IMR-90 (cell line): Measurements from ENCODE around the gene APCDD1. TPM values are rescaled to one million over a fixed set of nuclear protein-coding genes. Genes with fewer than 3 reads are reported as not detected.

ENCODE experiments used
- ATAC-seq: fragments of 200-7000 bp; cut with Tn5 transposase; 2 replicates; pipeline ENCODE4 v1.9.1; 2020; ENCODE audit warnings: low read depth, mild to moderate bottlenecking, moderate library complexity
- BruUV-seq: library from RNA; stranded (reverse); fragments of 400-500 nt; replicated peaks from 2 replicates; lab custom pipeline; 2021; lab: Mats Ljungman, UMichigan
- CTCF ChIA-PET: fragments of 300-600 bp; formaldehyde crosslinking; extraction: SDS; loops from one replicate; lab custom pipeline; 2021; ENCODE audit warnings: antibody characterized with exemption; lab: Yijun Ruan, JAX
- POLR2A ChIA-PET: fragments of 300-600 bp; sonication (Branson Sonifier 250); formaldehyde crosslinking; loops from one replicate; lab custom pipeline; 2022; ENCODE audit warnings: antibody characterized with exemption; ENCODE audit not compliant: unreplicated experiment; lab: Charles Lee
- DNase-seq: peaks from one replicate; pipeline ENCODE4 v3.0.0; 2013
- H2AFZ ChIP-seq: replicated peaks from 2 replicates; pipeline ENCODE3; 2013; ENCODE audit warnings: low read length, mild to moderate bottlenecking; ENCODE audit not compliant: poor library complexity
- H2AK5ac ChIP-seq: 2 replicates; pipeline ENCODE4 v1.6.1; 2013; ENCODE audit warnings: low read depth, low read length, inconsistent platforms
- H2AK9ac ChIP-seq: replicated peaks from 2 replicates; pipeline ENCODE3; 2013; ENCODE audit warnings: mild to moderate bottlenecking, low read depth, low read length, moderate library complexity; ENCODE audit not compliant: poor library complexity
- H2BK120ac ChIP-seq: 2 replicates; pipeline ENCODE4 v1.6.1; 2013; ENCODE audit warnings: low read depth, low read length, inconsistent platforms
- H2BK15ac ChIP-seq: 3 replicates; pipeline ENCODE4 v1.6.1; 2013; ENCODE audit warnings: low read depth, low read length, inconsistent platforms
- H2BK20ac ChIP-seq: 2 replicates; pipeline ENCODE4 v1.6.1; 2013; ENCODE audit warnings: low read depth, mild to moderate bottlenecking, inconsistent platforms, low read length, moderate library complexity
- H2BK5ac ChIP-seq: 2 replicates; pipeline ENCODE4 v1.6.1; 2013; ENCODE audit warnings: mild to moderate bottlenecking, low read depth, low read length, inconsistent platforms; ENCODE audit not compliant: poor library complexity, severe bottlenecking
- H3K14ac ChIP-seq: replicated peaks from 2 replicates; pipeline ENCODE4 v1.6.1; 2013; ENCODE audit warnings: low read depth, low read length, inconsistent platforms
- H3K18ac ChIP-seq: 2 replicates; pipeline ENCODE4 v1.6.1; 2013; ENCODE audit warnings: low read depth, low read length, control low read depth
- H3K23ac ChIP-seq: 2 replicates; pipeline ENCODE4 v1.6.1; 2013; ENCODE audit warnings: low read depth, low read length, inconsistent platforms
- H3K27ac ChIP-seq: 2 replicates; pipeline ENCODE4 v1.5.1; 2013; ENCODE audit warnings: mild to moderate bottlenecking, control low read depth, low read length; ENCODE audit not compliant: insufficient read depth
- H3K27me3 ChIP-seq: 2 replicates; pipeline ENCODE4 v1.6.1; 2013; ENCODE audit warnings: low read length; ENCODE audit not compliant: control insufficient read depth, insufficient read depth
- H3K36me3 ChIP-seq: 2 replicates; pipeline ENCODE4 v1.6.1; 2013; ENCODE audit warnings: low read length, mixed read lengths; ENCODE audit not compliant: control insufficient read depth, insufficient read depth
- H3K4ac ChIP-seq: 2 replicates; pipeline ENCODE4 v1.6.1; 2013; ENCODE audit warnings: low read depth, low read length, inconsistent platforms
- H3K4me1 ChIP-seq: 2 replicates; pipeline ENCODE4 v1.6.1; 2013; ENCODE audit warnings: low read length, mixed read lengths; ENCODE audit not compliant: control insufficient read depth, insufficient read depth
- H3K4me2 ChIP-seq: 2 replicates; pipeline ENCODE4 v1.6.1; 2013; ENCODE audit warnings: low read depth, mild to moderate bottlenecking, control low read depth, low read length, moderate library complexity
- H3K4me3 ChIP-seq: 2 replicates; pipeline ENCODE4 v1.5.1; 2013; ENCODE audit warnings: low read depth, mild to moderate bottlenecking, control low read depth, low read length, moderate library complexity; ENCODE audit not compliant: insufficient read depth
- H3K56ac ChIP-seq: 2 replicates; pipeline ENCODE4 v1.6.1; 2013; ENCODE audit warnings: low read length, inconsistent platforms; ENCODE audit not compliant: insufficient read depth; ENCODE audit errors: extremely low read depth
- H3K79me1 ChIP-seq, 2 experiments: 2 replicates each; pipeline ENCODE4 v1.6.1; 2013; ENCODE audit warnings: low read length in 2 of 2, inconsistent platforms in 1 of 2, low read depth in 1 of 2
- H3K9ac ChIP-seq: 2 replicates; pipeline ENCODE4 v1.6.1; 2013; ENCODE audit warnings: low read depth, low read length, control low read depth
- H3K9me1 ChIP-seq: 2 replicates; pipeline ENCODE4 v1.6.1; 2013; ENCODE audit warnings: low read length, inconsistent platforms; ENCODE audit not compliant: insufficient read depth
- H3K9me3 ChIP-seq: 2 replicates; pipeline ENCODE4 v1.6.1; 2013; ENCODE audit warnings: low read length; ENCODE audit not compliant: control insufficient read depth, insufficient read depth
- H4K20me1 ChIP-seq: 2 replicates; pipeline ENCODE4 v1.6.1; 2013; ENCODE audit warnings: low read length, inconsistent platforms; ENCODE audit not compliant: insufficient read depth
- H4K5ac ChIP-seq: 2 replicates; pipeline ENCODE4 v1.6.1; 2013; ENCODE audit warnings: mild to moderate bottlenecking, low read depth, low read length, control low read depth
- H4K8ac ChIP-seq, 2 experiments: 2 replicates each; pipeline ENCODE4 v1.6.1; 2013; ENCODE audit warnings: low read depth in 2 of 2, low read length in 2 of 2, control low read depth in 1 of 2, inconsistent platforms in 1 of 2
- H4K91ac ChIP-seq: 2 replicates; pipeline ENCODE4 v1.6.1; 2013; ENCODE audit warnings: low read depth, low read length, inconsistent platforms; ENCODE audit not compliant: insufficient read depth
- NFE2L2 ChIP-seq: fragments of 150-350 bp; IDR thresholded peaks from 2 replicates; pipeline ENCODE4 v1.6.1; 2016; ENCODE audit warnings: low read depth, mild to moderate bottlenecking, low read length
- POLR2A ChIP-seq: IDR thresholded peaks from 2 replicates; pipeline ENCODE4 v1.6.1; 2012; ENCODE audit warnings: mild to moderate bottlenecking, low read depth, low read length
- RAD21 ChIP-seq: IDR thresholded peaks from 2 replicates; pipeline ENCODE4 v1.6.1; 2012; ENCODE audit warnings: low read length, improper control_type of control experiment
- RCOR1 ChIP-seq: IDR thresholded peaks from 2 replicates; pipeline ENCODE4 v1.6.1; 2012; ENCODE audit warnings: mild to moderate bottlenecking, low read length, improper control_type of control experiment; ENCODE audit not compliant: insufficient replicate concordance
- RFX5 ChIP-seq: IDR thresholded peaks from 2 replicates; pipeline ENCODE4 v1.8.0; 2012; ENCODE audit warnings: low read depth, mild to moderate bottlenecking, low read length, moderate library complexity
- SMC3 ChIP-seq: fragments of 150-350 bp; IDR thresholded peaks from 2 replicates; pipeline ENCODE4 v1.6.1; 2016; ENCODE audit warnings: low read depth, mild to moderate bottlenecking, antibody characterized with exemption, low read length, moderate library complexity
- WGBS, 2 experiments: methylation state at CpG; one replicate each; pipeline versions ENCODE4 v1.1.5 to v1.1.7; 2013; ENCODE audit warnings: missing lambda C conversion rate in 2 of 2; ENCODE audit not compliant: insufficient read length in 1 of 2; ENCODE audit errors: extremely low coverage in 2 of 2; 5-methylcytosine and 5-hydroxymethylcytosine counted together
- dilution Hi-C: fragments of 300-500 bp; cut with HindIII; formaldehyde crosslinking; loops from one replicate; pipeline ENCODE4 v1.14.3; 2018; ENCODE audit warnings: low sequenced_read_pairs; ENCODE audit not compliant: unreplicated experiment
- in situ Hi-C: fragments of 300-500 bp; cut with MboI; formaldehyde crosslinking; loops from 3 replicates; pipeline ENCODE4 v1.14.3; 2019; ENCODE audit warnings: low sequenced_read_pairs, inconsistent platforms, mixed read lengths
- intact Hi-C: fragments of 100-400 bp; cut with micrococcal nuclease; formaldehyde crosslinking; loops from 2 replicates; pipeline ENCODE4 v1.10.0; 2022
- polyA plus RNA-seq, 3 experiments: library from polyadenylated mRNA; depleted of rRNA; stranded (reverse); fragments of >200 nt; gene quantifications; 2 replicates each; pipeline ENCODE4 v1.2.3, GENCODE V29; 2012; ENCODE audit warnings: low replicate concordance in 1 of 3
- total RNA-seq: library from RNA; depleted of rRNA; stranded (reverse); fragments of >200 nt; gene quantifications from 2 replicates; pipeline ENCODE4 v1.2.3, GENCODE V29; 2012

APCDD1 gene
- total and polyA plus RNA-seq, 2 of the 4 experiments (the other 2 are of a cell fraction), result 1.1 to 2.2 TPM

GRCh38 chr18:10405816-10406663 lies 48.4 kb upstream of the APCDD1 start:
- Histone ChIP-seq H4K91ac (no peak overlapping the region), H2AFZ (no peak overlapping the region), H3K79me1 (no peaks in the 10 kb centered on the region), H2AK5ac (no peak overlapping the region), H3K14ac (no peak overlapping the region), H4K5ac (no peak overlapping the region), H3K4me3 (no peak overlapping the region), H3K4ac (no peak overlapping the region), H2BK5ac (no peak overlapping the region), H3K4me2 (no peak overlapping the region), H3K9me1 (no peaks in the 10 kb centered on the region), H3K56ac (no peak overlapping the region), H3K23ac (no peak overlapping the region), H3K27me3 (peaks cover 16% of the 10 kb centered on the region), H2AK9ac (no peak overlapping the region), H3K9me3 (no peaks in the 10 kb centered on the region), H3K36me3 (no peaks in the 10 kb centered on the region), H4K20me1 (no peaks in the 10 kb centered on the region), H3K27ac (no peak overlapping the region), H2BK20ac (no peak overlapping the region), H3K18ac (no peak overlapping the region), H2BK120ac (no peak overlapping the region), H3K9ac (no peak overlapping the region), H4K8ac (no peak overlapping the region), H3K4me1 (no peaks in the 10 kb centered on the region), H2BK15ac (no peak overlapping the region)
- DNase-seq (no peak), ATAC-seq (no peak)
- dilution Hi-C loops (no loop called here), in situ Hi-C loops (no loop called here), intact Hi-C loops (no loop called here)
- CTCF ChIA-PET, result no interaction called here
- BruUV-seq, result no TSS peak
- TF ChIP-seq SMC3 (no peak), RAD21 (no peak), POLR2A (no peak), RCOR1 (no peak), RFX5 (no peak), NFE2L2 (no peak)
- 36% methylated on average over 3 of the region's 16 CpGs; no CpG with 5 or more reads in 1 of the 2 experiments for WGBS, 2 experiments
- POLR2A ChIA-PET, result no interaction called here
